ENCODE measurements around the gene CACNA1B.
"Not testable (repeated sequence)": the region's sequence is repeated elsewhere in the genome, so short reads cannot be mapped to it uniquely, and the experiment has no call there.

Gene CACNA1B

GRCh38 chr9:138015021-138015829, 137.6 kb downstream of the CACNA1B start:
- TF ChIP-seq CTCF (IDR thresholded peaks at IDR 0.05; ENCODE audit: low read depth, low read length) = no peak
- DNase-seq (ENCODE audit: low read depth in 2 of 2) = no peak
- no peak overlapping the region for H3K4me3 ChIP-seq (replicated peaks in 1 of 2; ENCODE audit: low read depth in 2 of 2, low read length in 2 of 2)

- no peak overlapping the region for H3K4me3 ChIP-seq (replicated peaks in 1 of 2; ENCODE audit: low read depth in 2 of 2, low read length in 2 of 2)
- no peak for TF ChIP-seq CTCF (IDR thresholded peaks at IDR 0.05; ENCODE audit: low read depth, low read length)
- no peak for DNase-seq (ENCODE audit: low read depth in 2 of 2)
Observed at GRCh38 chr9:138016406-138017187, 139.0 kb downstream of the CACNA1B start.

GRCh38 chr9:138017200-138017599, 139.6 kb downstream of the CACNA1B start:
- no peak for TF ChIP-seq CTCF (IDR thresholded peaks at IDR 0.05; ENCODE audit: low read depth, low read length)
- DNase-seq (ENCODE audit: low read depth in 2 of 2) = no peak
- no peak overlapping the region for H3K4me3 ChIP-seq (replicated peaks in 1 of 2; ENCODE audit: low read depth in 2 of 2, low read length in 2 of 2)

GRCh38 chr9:138019514-138019913, 141.9 kb downstream of the CACNA1B start:
- not testable (repeated sequence) for DNase-seq (ENCODE audit: low read depth in 2 of 2); H3K4me3 ChIP-seq (replicated peaks in 1 of 2; ENCODE audit: low read depth in 2 of 2, low read length in 2 of 2)

- no peak for TF ChIP-seq CTCF (IDR thresholded peaks at IDR 0.05; ENCODE audit: low read depth, low read length)
- no peak for DNase-seq (ENCODE audit: low read depth in 2 of 2)
- H3K4me3 ChIP-seq (replicated peaks in 1 of 2; ENCODE audit: low read depth in 2 of 2, low read length in 2 of 2) = no peak overlapping the region
Observed at GRCh38 chr9:138020120-138020794, 142.7 kb downstream of the CACNA1B start.

- TF ChIP-seq CTCF (IDR thresholded peaks at IDR 0.05; ENCODE audit: low read depth, low read length) = no peak
- no peak for DNase-seq (ENCODE audit: low read depth in 2 of 2)
- H3K4me3 ChIP-seq (replicated peaks in 1 of 2; ENCODE audit: low read depth in 2 of 2, low read length in 2 of 2) = no peak overlapping the region
Observed at GRCh38 chr9:138020795-138021182, 143.2 kb downstream of the CACNA1B start.
